Measurements from ENCODE around the gene NUBPL.
"Not testable (repeated sequence)": the region's sequence is repeated elsewhere in the genome, so short reads cannot be mapped to it uniquely, and the experiment has no call there.

NUBPL gene

GRCh38 chr14:31696378-31696777 lies 135.2 kb downstream of the NUBPL start:
- TF ChIP-seq, protein P1, sequence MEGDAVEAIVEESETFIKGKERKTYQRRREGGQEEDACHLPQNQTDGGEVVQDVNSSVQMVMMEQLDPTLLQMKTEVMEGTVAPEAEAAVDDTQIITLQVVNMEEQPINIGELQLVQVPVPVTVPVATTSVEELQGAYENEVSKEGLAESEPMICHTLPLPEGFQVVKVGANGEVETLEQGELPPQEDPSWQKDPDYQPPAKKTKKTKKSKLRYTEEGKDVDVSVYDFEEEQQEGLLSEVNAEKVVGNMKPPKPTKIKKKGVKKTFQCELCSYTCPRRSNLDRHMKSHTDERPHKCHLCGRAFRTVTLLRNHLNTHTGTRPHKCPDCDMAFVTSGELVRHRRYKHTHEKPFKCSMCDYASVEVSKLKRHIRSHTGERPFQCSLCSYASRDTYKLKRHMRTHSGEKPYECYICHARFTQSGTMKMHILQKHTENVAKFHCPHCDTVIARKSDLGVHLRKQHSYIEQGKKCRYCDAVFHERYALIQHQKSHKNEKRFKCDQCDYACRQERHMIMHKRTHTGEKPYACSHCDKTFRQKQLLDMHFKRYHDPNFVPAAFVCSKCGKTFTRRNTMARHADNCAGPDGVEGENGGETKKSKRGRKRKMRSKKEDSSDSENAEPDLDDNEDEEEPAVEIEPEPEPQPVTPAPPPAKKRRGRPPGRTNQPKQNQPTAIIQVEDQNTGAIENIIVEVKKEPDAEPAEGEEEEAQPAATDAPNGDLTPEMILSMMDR (IDR thresholded peaks at IDR 0.05; ENCODE audit: low read depth, low read length) = no peak
- H3K4me3 ChIP-seq (ENCODE audit: low read depth, low read length) = no peak overlapping the region
- DNase-seq (ENCODE audit: low read depth, low spot score) = no peak
- in situ Hi-C loops (cut with HindIII; ENCODE audit: low sequenced_read_pairs) = no loop called here

- TF ChIP-seq, protein P1 (IDR thresholded peaks at IDR 0.05; ENCODE audit: low read depth, low read length) = no peak
- no peak for DNase-seq (ENCODE audit: low read depth, low spot score)
- no peak overlapping the region for H3K4me3 ChIP-seq (ENCODE audit: low read depth, low read length)
- in situ Hi-C loops (cut with HindIII; ENCODE audit: low sequenced_read_pairs) = no loop called here
Observed at GRCh38 chr14:31699809-31700208, 138.6 kb downstream of the NUBPL start.

- TF ChIP-seq, protein P1 (IDR thresholded peaks at IDR 0.05; ENCODE audit: low read depth, low read length) = no peak
- no peak for DNase-seq (ENCODE audit: low read depth, low spot score)
- in situ Hi-C loops (cut with HindIII; ENCODE audit: low sequenced_read_pairs) = no loop called here
- H3K4me3 ChIP-seq (ENCODE audit: low read depth, low read length) = no peak overlapping the region
Observed at GRCh38 chr14:31700282-31701074, 139.3 kb downstream of the NUBPL start.

DNA sequence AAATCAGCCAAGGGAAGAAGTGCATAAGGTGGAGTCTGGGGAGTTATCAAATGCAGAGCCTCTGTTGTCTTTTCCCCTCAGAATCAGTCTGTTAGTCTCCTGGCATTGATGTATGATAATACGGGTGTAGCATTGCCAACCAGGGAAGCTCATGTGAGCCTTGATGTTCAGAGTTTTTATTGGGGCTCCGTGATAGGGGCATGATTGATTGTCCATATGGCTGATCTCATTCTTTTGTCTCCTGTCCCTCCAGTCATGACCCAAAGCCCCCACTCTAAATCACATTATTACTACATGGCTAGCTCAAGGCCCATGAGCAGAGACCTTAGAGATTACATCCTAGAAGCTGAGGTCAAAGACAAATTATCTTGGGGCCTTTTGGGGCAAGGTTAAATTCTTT lies 140.9 kb downstream of the NUBPL start:
- H3K4me3 ChIP-seq (ENCODE audit: low read depth, low read length) = no peak overlapping the region
- in situ Hi-C loops (cut with HindIII; ENCODE audit: low sequenced_read_pairs) = no loop called here
- DNase-seq (ENCODE audit: low read depth, low spot score) = no peak
- TF ChIP-seq, protein P1 (IDR thresholded peaks at IDR 0.05; ENCODE audit: low read depth, low read length) = no peak

DNA sequence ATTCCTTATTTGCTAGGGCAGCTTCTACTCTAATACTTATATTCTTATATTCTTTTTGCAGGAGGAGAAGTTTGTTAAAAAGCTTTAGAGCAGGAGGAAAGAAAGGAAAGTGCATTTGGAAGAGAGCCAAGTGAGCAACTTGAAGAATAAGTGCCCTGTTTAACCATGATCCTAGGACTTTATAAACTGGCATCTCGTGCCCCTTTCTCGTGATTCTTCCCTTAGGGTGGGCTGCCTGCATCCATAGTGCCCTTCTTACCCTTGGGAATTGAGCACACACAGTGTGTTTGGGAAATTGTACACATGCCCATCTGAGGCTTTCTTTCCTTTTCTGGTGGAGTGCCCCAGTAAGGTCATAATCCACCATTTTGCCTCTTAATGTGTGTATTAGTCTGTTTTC lies 141.9 kb downstream of the NUBPL start:
- DNase-seq (ENCODE audit: low read depth, low spot score) = no peak
- TF ChIP-seq, protein P1 (IDR thresholded peaks at IDR 0.05; ENCODE audit: low read depth, low read length) = no peak
- in situ Hi-C loops (cut with HindIII; ENCODE audit: low sequenced_read_pairs) = no loop called here
- no peak overlapping the region for H3K4me3 ChIP-seq (ENCODE audit: low read depth, low read length)

- TF ChIP-seq, protein P1 (IDR thresholded peaks at IDR 0.05; ENCODE audit: low read depth, low read length) = no peak
- in situ Hi-C loops (cut with HindIII; ENCODE audit: low sequenced_read_pairs) = no loop called here
- H3K4me3 ChIP-seq (ENCODE audit: low read depth, low read length) = no peak overlapping the region
- no peak for DNase-seq (ENCODE audit: low read depth, low spot score)
Observed at GRCh38 chr14:31705731-31706130, 144.5 kb downstream of the NUBPL start.

GRCh38 chr14:31708661-31709060 lies 147.5 kb downstream of the NUBPL start:
- in situ Hi-C loops (cut with HindIII; ENCODE audit: low sequenced_read_pairs); H3K4me3 ChIP-seq (ENCODE audit: low read depth, low read length); DNase-seq (ENCODE audit: low read depth, low spot score): not testable (repeated sequence)

All from astrocyte of the spinal cord (primary cell).